ENCODE measurements around the gene TRIM27.
"Not testable (repeated sequence)": the region's sequence is repeated elsewhere in the genome, so short reads cannot be mapped to it uniquely, and the experiment has no call there.

TRIM27 gene, protein sequence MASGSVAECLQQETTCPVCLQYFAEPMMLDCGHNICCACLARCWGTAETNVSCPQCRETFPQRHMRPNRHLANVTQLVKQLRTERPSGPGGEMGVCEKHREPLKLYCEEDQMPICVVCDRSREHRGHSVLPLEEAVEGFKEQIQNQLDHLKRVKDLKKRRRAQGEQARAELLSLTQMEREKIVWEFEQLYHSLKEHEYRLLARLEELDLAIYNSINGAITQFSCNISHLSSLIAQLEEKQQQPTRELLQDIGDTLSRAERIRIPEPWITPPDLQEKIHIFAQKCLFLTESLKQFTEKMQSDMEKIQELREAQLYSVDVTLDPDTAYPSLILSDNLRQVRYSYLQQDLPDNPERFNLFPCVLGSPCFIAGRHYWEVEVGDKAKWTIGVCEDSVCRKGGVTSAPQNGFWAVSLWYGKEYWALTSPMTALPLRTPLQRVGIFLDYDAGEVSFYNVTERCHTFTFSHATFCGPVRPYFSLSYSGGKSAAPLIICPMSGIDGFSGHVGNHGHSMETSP

GRCh38 chr6:28923318-28924102, at the start of gene TRIM27:
TRIM27 (minus strand) TSS chr6:28923985; CDS start chr6:28923632, 353 bp downstream.
- peak; percentile 54 to 76 for DNase-seq

- DNase-seq: not testable (repeated sequence)
Observed at GRCh38 chr6:28970056-28970455, 46.3 kb upstream of the TRIM27 start.

DNA sequence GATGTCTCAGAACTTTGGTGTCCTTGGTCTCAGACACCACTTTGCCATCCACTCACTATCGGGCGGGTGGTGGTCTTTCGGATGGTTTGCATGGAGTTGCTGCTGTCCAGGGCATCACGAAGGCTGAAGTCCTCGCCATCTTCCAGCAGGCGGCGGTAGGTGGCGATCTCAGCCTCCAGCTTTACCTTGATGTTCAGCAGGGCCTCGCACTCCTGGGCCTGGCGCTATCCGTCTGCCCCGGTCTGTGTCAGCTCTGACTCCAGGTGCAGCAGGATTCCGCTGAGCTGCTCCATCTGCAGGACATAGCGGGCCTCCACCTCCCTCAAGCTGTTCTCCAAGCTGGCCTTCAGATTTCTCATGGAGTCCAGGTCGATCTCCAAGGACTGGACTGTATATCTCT, 45.3 kb upstream of the TRIM27 start:
- no peak for DNase-seq

- DNase-seq: no peak
Observed at GRCh38 chr6:28968476-28968875, 44.7 kb upstream of the TRIM27 start.

- no peak for DNase-seq
Observed at GRCh38 chr6:28965706-28966105, 41.9 kb upstream of the TRIM27 start.

GRCh38 chr6:28960846-28961500, 37.2 kb upstream of the TRIM27 start:
- no peak for DNase-seq

DNA sequence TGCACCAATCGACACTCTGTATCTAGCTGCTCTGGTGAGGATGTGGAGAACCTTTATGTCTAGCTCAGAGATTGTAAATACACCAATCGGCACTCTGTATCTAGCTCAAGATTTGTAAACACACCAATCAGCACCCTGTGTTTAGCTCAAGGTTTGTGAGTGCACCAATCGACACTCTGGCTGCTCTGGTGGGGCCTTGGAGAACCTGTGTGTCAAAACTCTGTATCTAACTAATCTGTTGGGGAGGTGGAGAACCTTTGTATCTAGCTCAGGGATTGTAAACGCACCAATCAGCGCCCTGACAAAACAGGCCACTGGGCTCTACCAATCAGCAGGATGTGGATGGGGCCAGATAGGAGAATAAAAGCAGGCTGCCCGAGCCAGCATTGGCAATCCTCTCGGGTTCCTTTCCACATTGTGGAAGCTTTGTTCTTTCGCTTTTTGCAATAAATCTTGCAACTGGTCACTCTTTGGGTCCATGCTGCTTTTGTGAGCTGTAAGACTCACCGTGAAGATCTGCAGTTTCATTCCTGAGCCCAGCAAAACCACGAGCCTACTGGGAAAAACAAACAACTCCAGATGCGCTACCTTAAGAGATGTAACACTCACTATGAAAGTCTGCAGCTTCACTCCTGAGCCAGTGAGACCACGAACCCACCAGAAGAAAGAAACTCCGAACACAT, 34.9 kb upstream of the TRIM27 start:
- DNase-seq: not testable (repeated sequence)

GRCh38 chr6:28957795-28958314, 34.1 kb upstream of the TRIM27 start:
- not testable (repeated sequence) for DNase-seq

GRCh38 chr6:28956331-28956730, 32.5 kb upstream of the TRIM27 start:
- DNase-seq: no peak

DNA sequence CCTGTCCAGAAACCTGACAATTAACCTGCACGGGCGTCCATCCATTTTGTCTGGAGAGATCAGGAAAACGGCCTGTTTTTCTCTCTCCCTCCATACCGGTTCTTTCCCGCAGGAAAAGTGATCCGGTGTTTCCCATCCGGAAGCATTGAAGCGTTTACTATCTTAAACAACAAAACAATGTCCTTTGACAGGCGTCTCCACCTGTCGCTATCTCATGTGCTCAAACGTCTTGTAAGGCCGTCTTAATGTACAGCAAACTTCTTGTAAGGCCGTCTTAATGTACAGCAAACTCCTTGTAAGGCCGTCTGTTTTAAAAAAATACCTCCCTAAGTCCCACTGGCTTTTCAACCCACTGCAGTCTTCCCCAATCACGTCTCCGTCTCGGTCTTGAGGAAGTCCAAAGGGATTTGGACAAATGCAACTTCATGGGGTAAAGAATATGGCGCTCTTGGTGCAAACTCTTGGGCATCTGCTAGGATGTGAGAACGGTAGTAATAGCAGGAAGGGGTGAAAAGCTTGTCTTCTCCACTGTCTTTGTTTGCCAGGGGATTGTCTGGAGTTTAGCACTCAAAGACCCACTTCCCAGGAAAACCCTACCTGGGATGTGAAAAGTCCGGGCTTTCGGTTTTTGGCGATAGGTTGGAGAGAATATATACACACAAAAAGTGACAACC, 29.9 kb upstream of the TRIM27 start:
- no peak for DNase-seq

GRCh38 chr6:28953039-28953584, 29.3 kb upstream of the TRIM27 start:
- DNase-seq: no peak

GRCh38 chr6:28949656-28950195, 25.9 kb upstream of the TRIM27 start:
- DNase-seq: not testable (repeated sequence)

DNA sequence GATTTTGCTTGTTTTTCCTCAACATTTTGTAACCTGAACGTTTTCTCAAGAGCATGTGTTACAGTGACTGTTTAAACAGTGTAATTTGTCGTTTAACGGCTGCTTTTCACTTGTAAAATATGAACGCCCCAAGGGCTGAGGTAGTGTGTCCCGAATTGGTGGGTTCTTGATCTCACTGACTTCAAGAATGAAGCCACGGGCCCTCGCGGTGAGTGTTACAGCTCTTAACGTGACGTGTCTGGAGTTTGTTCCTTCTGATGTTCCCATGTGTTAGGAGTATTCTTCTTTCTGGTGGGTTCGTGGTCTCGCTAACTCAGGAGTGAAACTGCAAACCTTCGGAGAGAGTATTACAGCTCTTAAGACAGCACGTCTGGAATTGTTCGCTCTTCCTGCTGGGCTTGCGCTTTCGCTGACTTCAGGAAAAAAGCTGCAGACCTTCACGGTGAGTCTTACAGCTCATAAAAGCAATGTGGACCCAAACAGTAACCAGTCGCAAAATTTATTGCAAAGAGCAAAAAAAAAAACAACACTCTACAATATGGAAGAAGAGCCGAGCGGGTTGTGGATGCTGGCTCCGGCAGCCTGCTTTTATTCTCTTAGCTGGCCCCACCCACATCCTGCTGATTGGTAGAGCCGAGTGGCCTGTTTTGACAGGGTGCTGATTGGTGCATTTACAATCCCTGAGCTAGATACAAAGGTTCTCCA, 25.1 kb upstream of the TRIM27 start:
- DNase-seq: no peak

DNA sequence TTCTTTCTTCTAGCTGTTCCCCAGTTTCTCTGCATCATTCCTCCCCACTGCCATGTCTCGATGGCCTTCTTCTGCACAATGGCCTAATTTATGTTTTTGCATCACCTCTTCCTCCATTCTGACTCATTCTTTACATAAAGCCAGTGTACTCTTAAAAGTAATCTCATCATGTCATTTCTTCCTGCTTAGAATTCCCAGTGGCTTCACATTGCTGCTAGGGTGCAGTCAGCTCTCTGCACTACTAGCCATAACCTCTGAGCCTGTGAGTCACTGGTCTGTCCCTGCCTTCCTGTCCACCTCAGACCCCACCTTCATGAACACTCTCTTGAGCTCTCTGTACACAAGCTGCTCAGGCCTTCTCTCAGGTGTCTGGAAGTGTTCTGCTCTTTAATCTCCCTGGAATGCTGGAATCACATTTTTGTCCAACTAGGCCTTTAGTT, 24.1 kb upstream of the TRIM27 start:
- DNase-seq: no peak

- DNase-seq: no peak
Observed at GRCh38 chr6:28947067-28947765, 23.4 kb upstream of the TRIM27 start.

DNA sequence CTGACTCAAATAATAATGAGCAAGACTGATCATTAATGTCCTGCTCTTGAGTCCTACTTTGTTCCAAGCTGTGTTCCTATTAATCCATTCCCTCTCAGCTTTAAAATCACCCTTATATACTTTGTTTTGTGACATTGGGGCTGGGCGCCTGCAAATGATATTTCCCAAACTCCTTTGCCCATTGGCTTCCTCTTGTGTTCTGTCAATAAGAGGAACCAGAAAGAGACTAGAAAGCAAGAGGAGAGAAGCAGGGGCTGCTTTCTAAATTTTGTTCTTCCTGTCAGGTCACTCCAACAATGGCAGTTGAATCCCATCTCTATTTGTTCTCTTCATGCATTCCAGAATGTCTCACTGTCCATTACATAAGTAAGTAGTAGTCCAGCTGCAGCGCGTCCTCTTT, 21.6 kb upstream of the TRIM27 start:
- no peak for DNase-seq

DNA sequence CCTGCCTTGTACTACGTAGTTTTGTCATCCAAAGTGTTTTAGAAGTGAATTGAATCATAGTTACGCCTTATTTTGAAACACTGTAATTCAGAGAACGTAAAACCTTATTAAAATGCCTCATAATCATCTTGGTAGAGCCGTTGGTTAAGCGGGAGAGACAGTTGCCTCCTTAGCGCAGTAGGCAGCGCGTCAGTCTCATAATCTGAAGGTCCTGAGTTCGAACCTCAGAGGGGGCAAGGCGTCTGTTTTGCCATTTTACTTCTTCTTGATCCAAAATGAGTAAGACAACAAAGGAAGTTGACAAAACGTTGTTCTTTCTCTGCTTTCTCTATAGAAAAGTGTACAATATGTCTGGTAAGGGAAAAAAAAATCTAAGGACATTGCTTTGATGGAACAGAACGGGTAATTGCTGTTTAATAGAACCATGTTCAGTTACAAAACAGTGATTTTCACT, 20.7 kb upstream of the TRIM27 start:
- peak; percentile 36 to 53 for DNase-seq

DNA sequence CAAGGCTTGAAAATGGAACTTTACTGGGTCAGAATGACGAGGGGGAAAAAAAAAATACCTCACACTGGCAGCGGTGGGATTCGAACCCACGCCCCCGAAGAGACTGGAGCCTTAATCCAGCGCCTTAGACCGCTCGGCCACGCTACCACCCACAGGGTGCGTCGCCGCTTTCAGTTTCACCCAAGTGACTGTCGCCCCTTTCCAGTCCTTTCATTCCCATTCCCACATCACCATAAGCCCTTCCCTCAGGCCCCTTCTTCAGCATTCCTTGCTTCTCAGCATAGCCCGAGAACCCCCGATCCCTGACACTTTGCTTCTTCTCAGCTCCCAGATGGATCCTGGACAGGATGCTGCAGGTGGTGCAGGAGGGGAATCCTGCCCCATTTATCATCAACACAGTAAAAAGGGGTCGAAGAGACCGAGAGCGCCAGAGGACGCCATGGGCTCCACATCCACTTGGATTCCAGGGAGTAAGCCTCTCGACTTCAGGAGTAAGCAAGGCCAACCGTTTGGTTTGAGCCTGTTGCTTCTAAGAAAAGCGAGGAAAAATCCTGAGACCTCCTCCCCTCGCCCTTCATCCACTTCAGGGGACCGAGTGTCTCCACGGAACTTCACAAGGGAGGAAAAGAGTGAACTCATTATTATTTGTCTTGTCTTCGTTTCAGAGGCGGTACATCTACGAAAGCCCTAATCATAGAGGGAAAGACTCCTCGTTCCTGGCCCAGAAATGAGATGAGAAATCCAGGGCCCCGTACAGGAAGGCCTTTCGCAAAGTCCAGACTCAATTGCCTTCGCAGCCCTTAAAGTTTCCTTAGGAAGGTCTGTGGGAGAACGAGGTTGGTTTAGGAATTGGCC, 20.0 kb upstream of the TRIM27 start:
- DNase-seq: peak; percentile 13 to 54

DNA sequence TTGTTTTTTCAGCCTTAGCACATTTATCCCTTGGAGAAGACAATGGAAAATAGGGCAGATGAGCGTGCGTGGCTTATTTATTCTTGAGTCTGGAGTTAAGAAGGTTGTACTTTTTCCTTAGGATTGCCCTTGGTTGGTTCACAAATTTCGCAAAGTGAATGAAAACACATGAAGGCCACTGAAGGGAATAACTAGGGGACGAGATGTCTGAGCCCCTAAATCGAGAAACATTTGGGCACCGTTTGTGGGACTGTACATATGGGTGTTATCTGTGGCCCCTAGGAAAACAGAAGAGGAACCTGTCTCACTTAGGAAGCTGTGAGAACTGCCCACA, 19.4 kb upstream of the TRIM27 start:
- no peak for DNase-seq
